Testis (tissue), 2 donors: ENCODE data around the gene ITM2C.

Source experiments
- CTCF ChIP-seq, 3 experiments: fragments of 450-650 bp in 2 of 3; fragments of 200-600 bp in 1 of 3; sonication (generic) in 1 of 3; IDR thresholded peaks; one replicate each; pipeline ENCODE4 v1.5.1; 2016 to 2019; ENCODE audit warnings: antibody characterized with exemption in 3 of 3, mild to moderate bottlenecking in 2 of 3, moderate library complexity in 1 of 3
- POLR2A ChIP-seq: fragments of 450-650 bp; IDR thresholded peaks from one replicate; pipeline ENCODE4 v1.6.1; 2017; ENCODE audit warnings: antibody characterized with exemption, mild to moderate bottlenecking, moderate library complexity

GRCh38 chr2:230879891-230880290, 15.1 kb downstream of the ITM2C start:
- no peak for TF ChIP-seq CTCF (IDR thresholded peaks at IDR 0.05)
- no peak for TF ChIP-seq POLR2A
